Kasumi-1 (cell line): ENCODE data around the gene LANCL1.
A peak's percentile ranks its signal among the peaks of the same experiment; 100 is the strongest.

Experiments used
- DNase-seq, 2 experiments: peaks; one replicate each; lab custom pipeline; 2025; lab: John Stamatoyannopoulos, UW

The LANCL1 gene

DNA sequence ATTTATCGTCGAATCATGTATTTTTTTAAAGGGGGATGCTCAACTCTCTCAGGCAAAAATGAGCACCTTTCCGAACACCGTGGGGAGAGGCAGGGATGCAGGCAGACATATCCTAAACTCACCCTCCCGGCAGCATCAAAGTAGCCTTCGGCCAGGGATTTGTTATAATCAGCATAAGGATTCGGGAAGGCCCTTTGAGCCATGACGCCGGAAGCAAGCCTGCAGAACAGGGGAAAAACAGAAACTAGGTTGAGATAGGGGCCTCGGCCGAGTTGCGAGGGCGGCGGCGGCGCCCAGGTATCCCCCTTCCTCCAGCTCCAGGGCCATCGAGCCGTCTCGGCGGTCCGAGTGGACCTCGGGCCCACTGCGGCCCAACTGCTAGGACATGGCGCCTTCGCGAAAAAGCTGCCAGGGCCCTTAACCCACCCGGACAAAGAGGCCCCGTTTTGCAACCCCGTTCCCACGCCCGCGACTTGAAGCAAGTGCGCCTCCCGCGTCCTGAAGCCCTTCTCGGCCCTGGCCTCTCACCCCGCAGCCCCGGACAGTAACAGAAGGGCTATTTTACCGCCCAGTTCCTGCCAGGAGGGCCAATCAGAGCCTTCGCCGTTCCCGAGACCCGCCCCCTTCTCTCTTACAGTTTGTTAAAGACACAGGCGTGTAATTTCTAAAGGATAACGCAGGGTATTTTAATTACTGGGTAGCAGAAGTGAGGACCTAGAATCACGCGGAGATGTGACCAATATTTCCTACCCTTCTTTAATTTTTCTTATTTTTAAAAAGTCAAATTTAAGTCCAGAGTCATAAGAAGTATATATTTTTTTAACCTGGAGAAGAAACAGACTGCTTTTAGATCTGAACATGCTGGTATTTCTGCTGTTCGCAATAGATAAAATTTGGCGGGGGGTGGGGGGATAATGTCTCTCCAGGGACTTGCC is at the start of gene LANCL1:
Gene LANCL1 (minus strand): TSS at position 566 of the 935 bp plus-strand sequence. CDS start 363 bp downstream, at position 203.
- peak; percentile 68 to 78 for DNase-seq

DNA sequence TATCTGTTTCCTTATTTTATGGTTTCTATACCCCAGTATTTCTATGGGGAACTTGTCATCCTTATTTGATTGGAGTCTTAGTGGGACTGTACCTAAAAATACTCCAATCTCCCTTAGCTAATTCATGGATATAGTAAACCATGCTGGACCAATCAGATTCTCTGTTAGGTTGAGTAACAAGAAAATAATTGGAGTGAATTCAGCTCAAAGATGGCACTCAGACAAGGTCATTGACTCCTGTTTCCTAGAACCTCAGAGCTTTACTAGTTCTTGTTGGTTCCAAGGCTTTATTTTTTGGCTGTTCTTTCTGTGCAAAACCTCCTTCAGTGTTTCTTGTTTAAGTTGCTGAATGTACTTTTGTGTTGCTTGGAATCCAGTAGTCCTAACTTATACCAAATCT is 48.0 kb upstream of the LANCL1 start:
- DNase-seq, result no peak

GRCh38 chr2:210523650-210524289 is 47.2 kb upstream of the LANCL1 start:
- DNase-seq, result no peak

DNA sequence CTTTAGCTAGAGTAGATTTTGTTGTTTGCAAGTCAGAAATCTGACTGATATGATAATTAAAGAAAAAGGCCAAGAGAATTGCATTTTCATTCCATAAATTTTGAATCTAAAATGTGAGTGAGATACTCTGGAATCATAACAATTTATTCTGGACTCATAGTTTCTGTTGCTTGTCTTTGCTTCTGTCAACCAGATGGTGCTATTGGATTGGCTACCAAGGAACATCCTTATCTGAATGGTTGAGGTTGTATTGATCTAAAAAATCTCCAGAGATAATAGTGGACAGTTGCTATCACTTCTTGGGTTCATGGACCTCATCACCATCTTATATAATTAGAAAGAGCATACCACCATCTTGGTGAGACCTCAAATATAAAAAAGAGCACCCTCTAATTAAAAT is 45.8 kb upstream of the LANCL1 start:
- no peak for DNase-seq

DNA sequence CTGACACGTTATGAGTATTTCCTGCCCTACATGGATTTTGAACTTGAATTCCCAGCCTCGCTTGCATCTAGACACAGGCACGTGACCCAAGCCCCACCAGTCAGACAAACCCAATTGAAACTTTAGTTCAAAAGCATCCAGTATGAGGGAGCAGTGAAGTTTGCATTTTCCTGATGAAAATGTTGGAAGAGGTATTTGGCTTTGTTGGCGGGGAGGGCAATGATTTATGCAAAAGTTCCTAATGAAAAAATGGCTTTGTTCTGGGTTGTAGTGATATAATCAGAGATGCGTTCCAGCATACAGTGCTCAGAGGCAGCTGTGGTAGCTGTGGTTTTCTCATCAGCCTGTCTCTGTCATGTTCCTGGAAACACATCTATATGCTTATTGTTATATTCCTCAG is 43.0 kb upstream of the LANCL1 start:
- DNase-seq, result no peak

GRCh38 chr2:210517264-210517663 is 40.7 kb upstream of the LANCL1 start:
- DNase-seq, result no peak

DNA sequence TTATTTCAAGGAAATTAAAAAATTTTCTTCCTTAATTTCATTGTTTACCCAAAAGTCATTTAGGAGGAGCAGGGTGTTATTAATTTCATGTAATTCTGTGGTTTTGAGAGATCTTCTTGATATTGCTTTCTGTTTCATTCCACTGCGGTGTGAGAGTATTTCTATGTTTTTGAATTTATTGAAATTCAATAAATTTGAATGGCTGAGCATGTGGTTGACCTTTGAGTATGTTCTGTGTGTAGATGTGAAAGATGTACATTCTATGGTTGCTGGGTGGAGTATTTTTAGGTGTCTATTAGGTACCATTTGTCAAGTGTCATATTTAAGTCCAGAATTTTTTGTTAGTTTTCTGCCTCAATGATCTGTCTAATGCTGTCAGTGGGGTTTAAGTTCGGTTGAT is 39.4 kb upstream of the LANCL1 start:
- DNase-seq, result no peak

DNA sequence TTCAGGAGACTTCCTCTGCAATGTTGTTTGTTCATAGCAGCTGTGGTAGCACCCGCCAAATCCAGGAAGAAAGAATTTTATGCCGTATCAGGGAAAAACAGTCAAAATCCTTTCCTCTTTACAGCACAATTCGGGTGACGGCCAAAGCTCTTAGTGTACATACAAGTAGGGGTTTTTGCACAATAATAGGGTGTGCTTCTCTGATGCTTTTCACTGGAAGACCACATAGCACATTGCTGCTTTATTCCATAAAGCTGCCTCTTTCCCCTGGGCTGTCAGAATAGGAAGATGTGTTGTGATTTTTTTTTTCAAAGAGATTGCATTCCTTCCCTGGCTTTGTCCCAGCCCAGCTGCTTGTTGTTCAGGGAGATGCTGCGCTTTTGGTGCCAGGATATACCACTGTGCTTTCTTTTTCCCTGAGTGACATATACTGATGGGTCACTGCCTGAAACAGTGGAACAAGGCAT is 27.2 kb upstream of the LANCL1 start:
- no peak for DNase-seq

DNA sequence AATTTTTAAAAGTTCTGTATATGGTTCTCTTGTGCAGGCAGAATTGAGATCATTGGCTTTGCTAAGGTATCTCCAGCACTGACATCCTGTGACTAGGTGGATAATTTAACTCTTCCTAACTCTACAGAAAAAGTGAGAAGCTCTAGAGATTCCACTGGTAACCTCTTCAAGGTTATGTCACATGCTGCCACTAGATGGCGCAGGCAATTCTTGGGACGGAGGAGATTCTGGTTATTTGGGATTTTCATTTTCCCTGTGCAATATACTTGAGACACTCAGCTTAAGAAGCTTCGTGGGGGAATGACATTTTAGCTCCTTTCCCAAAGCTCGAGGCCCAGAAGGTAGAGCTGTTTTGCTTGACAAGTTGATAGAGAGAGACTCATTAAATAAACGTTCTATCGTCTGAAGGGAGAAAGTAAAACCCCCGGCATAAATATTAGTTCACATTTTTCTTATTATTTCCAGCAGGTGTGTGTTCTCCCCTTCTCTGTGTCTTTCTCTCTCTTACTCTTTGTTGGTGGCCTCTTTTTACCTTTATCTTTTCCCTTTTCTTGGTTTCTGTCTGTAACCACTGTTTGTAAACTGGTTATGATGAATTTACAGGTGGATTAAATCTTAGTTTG is 26.6 kb upstream of the LANCL1 start:
- peak; percentile 4 to 19 for DNase-seq

GRCh38 chr2:210496512-210496911 is 20.0 kb upstream of the LANCL1 start:
- peak; percentile 33 to 48 for DNase-seq

DNA sequence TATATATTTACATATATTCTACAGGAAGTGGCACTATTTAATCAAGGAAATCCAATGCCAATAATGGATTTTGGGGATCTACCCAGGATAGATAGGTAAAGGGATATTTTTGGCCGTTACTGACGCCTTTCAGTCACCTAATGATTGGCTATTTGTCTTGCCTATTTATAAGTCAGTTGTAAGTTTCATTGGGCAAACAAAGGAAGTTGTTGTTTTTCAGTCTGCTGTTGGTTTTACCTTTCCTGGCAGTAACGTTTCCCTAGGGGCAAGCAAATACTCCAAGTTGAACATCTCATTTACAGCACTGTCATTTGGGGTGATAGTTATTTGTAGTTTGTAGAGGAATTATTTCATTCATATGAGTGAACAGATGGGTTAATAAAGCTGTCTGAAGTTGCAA is 17.0 kb upstream of the LANCL1 start:
- DNase-seq, result no peak

GRCh38 chr2:210481601-210482175 is 5.1 kb upstream of the LANCL1 start:
- no peak for DNase-seq

DNA sequence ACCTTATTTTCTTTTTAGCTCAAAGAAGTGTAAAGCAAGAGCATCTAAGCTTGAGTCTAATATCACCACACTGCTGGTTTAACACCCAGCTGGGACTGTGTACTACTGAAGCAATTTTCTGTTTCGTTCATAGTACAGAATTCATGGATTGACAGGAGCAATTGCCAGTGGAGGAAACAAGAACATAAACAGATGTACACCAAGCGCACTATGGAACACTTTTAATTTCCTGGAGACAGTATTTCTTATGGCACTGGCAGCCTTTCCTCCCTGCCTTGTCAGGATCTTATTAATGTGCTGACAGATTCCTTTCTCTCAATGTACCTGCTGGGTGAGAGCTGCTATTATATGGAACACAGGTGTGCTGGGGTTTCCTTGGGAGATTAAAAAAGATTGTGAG is 4.2 kb upstream of the LANCL1 start:
- DNase-seq, result no peak

DNA sequence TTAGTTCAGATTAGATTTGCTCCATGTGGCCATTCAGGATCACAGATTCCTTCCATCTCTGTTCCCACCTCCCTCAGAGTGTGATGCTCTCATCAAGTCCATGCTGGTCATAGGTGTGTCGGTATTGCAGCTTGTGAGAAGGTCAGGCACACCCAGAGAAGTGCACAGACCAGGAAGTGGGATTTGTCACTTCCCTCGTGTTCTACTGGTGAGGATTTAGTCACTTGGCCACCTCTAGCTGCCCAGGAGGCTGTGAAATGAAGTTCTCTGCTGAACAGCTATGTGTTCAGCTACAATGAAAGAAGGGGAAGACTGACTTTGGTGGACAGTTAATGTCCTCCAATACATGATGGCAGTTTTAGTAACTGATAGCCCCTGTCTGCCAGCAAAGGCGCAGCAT is 3.5 kb upstream of the LANCL1 start:
- no peak for DNase-seq

DNA sequence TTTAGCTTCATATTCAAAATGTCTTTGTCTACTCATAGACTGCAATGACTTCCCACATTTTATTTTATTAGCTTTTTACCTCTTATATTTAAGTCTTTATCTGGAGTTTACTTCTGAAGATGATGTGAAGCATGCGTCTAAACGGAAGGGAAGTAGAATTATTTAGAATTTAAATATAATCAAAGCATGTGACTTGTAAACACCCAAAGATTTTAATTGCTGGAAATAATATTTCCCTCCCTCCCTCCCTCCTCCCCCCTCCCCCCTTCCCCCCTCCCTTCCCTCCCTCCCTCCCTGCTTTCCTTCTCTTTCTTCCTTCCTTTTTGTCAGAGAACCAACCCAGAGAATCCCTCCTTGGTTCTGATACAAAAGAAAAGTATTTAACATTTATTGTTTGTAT is 2.1 kb upstream of the LANCL1 start:
- DNase-seq, result no peak

DNA sequence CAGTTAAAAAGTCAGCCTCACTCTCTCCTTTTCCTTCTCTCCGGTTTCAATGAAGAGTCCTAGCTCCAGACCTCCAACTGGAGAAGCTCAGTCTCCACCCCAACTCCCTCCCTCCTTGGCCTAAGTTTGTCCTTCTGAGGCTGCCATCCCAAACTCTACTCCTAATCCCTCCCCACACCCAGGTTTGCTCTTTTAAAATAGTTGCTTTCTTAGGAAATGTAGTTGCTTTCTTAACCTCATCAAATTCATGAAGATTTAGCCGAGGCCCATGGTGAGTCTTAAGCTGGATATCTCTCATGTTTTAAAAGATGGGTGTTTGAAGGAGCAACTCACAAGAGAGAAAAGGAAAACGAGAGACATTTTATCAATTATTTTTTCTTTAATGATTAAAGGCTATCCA is 937 bp upstream of the LANCL1 start:
- no peak for DNase-seq

- DNase-seq, result no peak
These were observed 853 bp downstream of the LANCL1 start for GRCh38 chr2:210475706-210476105.

GRCh38 chr2:210474776-210475175 is 1.8 kb downstream of the LANCL1 start:
- DNase-seq, result no peak

GRCh38 chr2:210461401-210461800 is 15.2 kb downstream of the LANCL1 start:
- DNase-seq, result no peak

DNA sequence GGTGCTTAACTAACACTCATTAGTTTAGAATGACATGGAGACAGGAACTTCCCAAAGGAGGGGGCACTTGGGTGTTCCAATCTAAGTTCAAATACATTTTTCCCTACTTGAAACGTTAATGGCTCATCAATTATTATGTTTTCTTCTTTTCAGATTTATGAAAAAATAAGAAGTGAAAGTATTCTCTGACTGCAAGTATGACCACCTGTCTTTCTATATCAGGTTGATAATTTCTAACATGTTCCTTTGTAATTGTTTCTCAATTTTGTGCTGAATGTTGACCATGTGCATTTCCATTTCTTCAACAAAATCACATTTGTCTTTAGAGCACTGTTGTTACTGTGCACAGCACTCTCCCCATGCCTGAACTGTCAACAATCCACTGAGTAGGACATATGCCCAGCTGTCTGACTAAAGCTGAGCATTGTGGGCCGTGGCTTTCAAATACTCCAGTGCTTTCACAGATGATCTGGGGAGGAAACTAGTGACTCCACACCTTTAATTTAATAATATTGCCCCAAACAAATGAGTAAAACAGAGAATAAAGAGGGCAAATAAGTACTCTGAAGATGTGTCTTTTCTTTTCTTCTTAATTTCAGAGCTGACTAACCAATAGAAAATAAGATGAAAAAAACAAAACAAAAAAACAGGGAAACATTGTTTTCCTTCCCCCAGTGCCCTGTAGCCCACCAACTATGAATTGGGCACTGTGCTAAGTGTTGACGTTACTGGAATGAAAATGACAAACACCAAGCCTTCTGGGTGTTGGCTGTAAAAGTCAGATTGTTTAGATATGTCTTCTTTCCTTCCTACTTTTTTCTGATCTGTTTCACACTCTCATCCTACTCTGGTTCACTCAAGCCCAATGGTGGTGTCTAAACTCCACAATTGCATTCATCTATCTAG is 16.0 kb downstream of the LANCL1 start:
- DNase-seq, result no peak

- DNase-seq, result no peak
These were observed 16.7 kb downstream of the LANCL1 start for GRCh38 chr2:210459880-210460279.
